Mesothelial cell of epicardium (in vitro differentiated cells): ENCODE data around the gene DGCR2. TPM values are rescaled to one million over a fixed set of nuclear protein-coding genes. Genes with fewer than 3 reads are reported as not detected.

Experiments used
- DNase-seq, 2 experiments: peaks; one replicate each; pipeline ENCODE4 v3.0.0; 2021; ENCODE audit warnings: low spot score in 2 of 2; ENCODE audit not compliant: unreplicated experiment in 2 of 2
- H3K27ac Mint-ChIP-seq: 2 replicates; pipeline ENCODE4 v1.8.0; 2021; ENCODE audit warnings: mixed read lengths
- H3K27me3 Mint-ChIP-seq: 2 replicates; pipeline ENCODE4 v1.8.0; 2021; ENCODE audit warnings: low read depth, mixed read lengths
- H3K36me3 Mint-ChIP-seq: 2 replicates; pipeline ENCODE4 v1.8.0; 2021; ENCODE audit warnings: mixed read lengths
- H3K4me1 Mint-ChIP-seq: 2 replicates; pipeline ENCODE4 v1.8.0; 2021; ENCODE audit warnings: mixed read lengths
- H3K4me3 Mint-ChIP-seq: 2 replicates; pipeline ENCODE4 v1.8.0; 2021; ENCODE audit warnings: mild to moderate bottlenecking, moderate library complexity, mixed read lengths
- H3K9me3 Mint-ChIP-seq: 2 replicates; pipeline ENCODE4 v1.8.0; 2021; ENCODE audit warnings: mixed read lengths
- CTCF ChIP-seq: fragments of 200-600 bp; sonication (generic); IDR thresholded peaks from one replicate; pipeline ENCODE4 v1.5.0; 2021; ENCODE audit warnings: antibody characterized with exemption; ENCODE audit not compliant: unreplicated experiment
- total RNA-seq: library from RNA; stranded (reverse); gene quantifications from 3 replicates; pipeline ENCODE4 v1.2.1, GENCODE V29; 2021

The DGCR2 gene
- total RNA-seq, 1 donor from 2014 or later = 78.3 TPM

- H3K27me3 Mint-ChIP-seq = no peaks in the 10 kb centered on the region
- no peak for TF ChIP-seq CTCF
- H3K36me3 Mint-ChIP-seq = peaks cover 25% of the 10 kb centered on the region
- H3K4me3 Mint-ChIP-seq = no peak overlapping the region
- no peak overlapping the region for H3K27ac Mint-ChIP-seq
- H3K9me3 Mint-ChIP-seq = no peaks in the 10 kb centered on the region
- DNase-seq = no peak
- no peaks in the 10 kb centered on the region for H3K4me1 Mint-ChIP-seq
Observed at GRCh38 chr22:19043121-19044085, 78.8 kb downstream of the DGCR2 start.

- no peak for TF ChIP-seq CTCF
- H3K4me1 Mint-ChIP-seq = no peaks in the 10 kb centered on the region
- peaks cover 22% of the 10 kb centered on the region for H3K36me3 Mint-ChIP-seq
- DNase-seq = no peak
- H3K27me3 Mint-ChIP-seq = no peaks in the 10 kb centered on the region
- H3K4me3 Mint-ChIP-seq = no peak overlapping the region
- no peak overlapping the region for H3K27ac Mint-ChIP-seq
- no peaks in the 10 kb centered on the region for H3K9me3 Mint-ChIP-seq
Observed at GRCh38 chr22:19042285-19043120, 79.7 kb downstream of the DGCR2 start.

- no peaks in the 10 kb centered on the region for H3K4me1 Mint-ChIP-seq
- peaks cover 22% of the 10 kb centered on the region for H3K36me3 Mint-ChIP-seq
- H3K27ac Mint-ChIP-seq = no peak overlapping the region
- no peak for TF ChIP-seq CTCF
- no peak overlapping the region for H3K4me3 Mint-ChIP-seq
- no peaks in the 10 kb centered on the region for H3K27me3 Mint-ChIP-seq
- no peaks in the 10 kb centered on the region for H3K9me3 Mint-ChIP-seq
- DNase-seq = no peak
Observed at GRCh38 chr22:19041704-19042074, 80.5 kb downstream of the DGCR2 start.

- H3K4me3 Mint-ChIP-seq = no peak overlapping the region
- no peaks in the 10 kb centered on the region for H3K27me3 Mint-ChIP-seq
- TF ChIP-seq CTCF = no peak
- DNase-seq = no peak
- no peaks in the 10 kb centered on the region for H3K4me1 Mint-ChIP-seq
- H3K27ac Mint-ChIP-seq = no peak overlapping the region
- H3K9me3 Mint-ChIP-seq = no peaks in the 10 kb centered on the region
- H3K36me3 Mint-ChIP-seq = peaks cover 19% of the 10 kb centered on the region
Observed at GRCh38 chr22:19040888-19041703, 81.1 kb downstream of the DGCR2 start.

- no peak for DNase-seq
- Mint-ChIP-seq H3K27me3 (no peaks in the 10 kb centered on the region), H3K4me1 (no peaks in the 10 kb centered on the region), H3K9me3 (no peaks in the 10 kb centered on the region), H3K4me3 (no peak overlapping the region), H3K36me3 (peaks cover 19% of the 10 kb centered on the region), H3K27ac (no peak overlapping the region)
- no peak for TF ChIP-seq CTCF
Observed at GRCh38 chr22:19040391-19040861, 81.8 kb downstream of the DGCR2 start.
